OCI-LY3 (cell line): ENCODE measurements around the gene ARPC3.
A peak's percentile ranks its signal among the peaks of the same experiment; 100 is the strongest.
"Not testable (repeated sequence)": the region's sequence is repeated elsewhere in the genome, so short reads cannot be mapped to it uniquely, and the experiment has no call there.

Source experiments
- H2AFZ ChIP-seq: fragments of 200-600, 300-600 bp; shearing (Covaris generic); 2 replicates; pipeline ENCODE4 v1.6.0; 2014; ENCODE audit warnings: antibody characterized with exemption, low read depth, low read length
- H3K27ac ChIP-seq: fragments of 200-600, 300-600 bp; sonication (generic); 2 replicates; pipeline ENCODE4 v1.5.1; 2014; ENCODE audit warnings: mild to moderate bottlenecking, low read length, moderate library complexity, mixed read lengths
- H3K27me3 ChIP-seq: fragments of 200-600, 300-600 bp; sonication (generic); 2 replicates; pipeline ENCODE4 v1.6.1; 2014; ENCODE audit warnings: low read depth, low read length, mixed read lengths
- H3K36me3 ChIP-seq: fragments of 200-600, 300-600 bp; sonication (generic); replicated peaks from 2 replicates; pipeline ENCODE3; 2014; ENCODE audit warnings: low read depth, low read length, mixed read lengths
- H3K4me1 ChIP-seq: fragments of 300-600, 200-600 bp; sonication (generic); 2 replicates; pipeline ENCODE4 v1.6.1; 2014; ENCODE audit warnings: low read length, mixed read lengths
- H3K4me2 ChIP-seq: fragments of 200-600, 300-600 bp; sonication (generic); 2 replicates; pipeline ENCODE4 v1.6.1; 2014; ENCODE audit warnings: low read length, mixed read lengths
- H3K4me3 ChIP-seq: fragments of 300-600, 200-600 bp; sonication (generic); 2 replicates; pipeline ENCODE4 v1.5.1; 2014; ENCODE audit warnings: antibody characterized with exemption, mild to moderate bottlenecking, low read length, moderate library complexity
- H3K79me2 ChIP-seq: fragments of 300-600, 200-600 bp; shearing (Covaris generic); 2 replicates; pipeline ENCODE4 v1.6.1; 2014; ENCODE audit warnings: mild to moderate bottlenecking, low read length, mixed read lengths
- H3K9ac ChIP-seq: fragments of 300-600, 200-600 bp; shearing (Covaris generic); 2 replicates; pipeline ENCODE4 v1.6.0; 2014; ENCODE audit warnings: mild to moderate bottlenecking, low read length, moderate library complexity
- H3K9me3 ChIP-seq: fragments of 200-600, 300-600 bp; shearing (Covaris generic); 2 replicates; pipeline ENCODE4 v1.6.1; 2014; ENCODE audit warnings: low read length, mixed read lengths; ENCODE audit not compliant: insufficient read depth
- H4K20me1 ChIP-seq: fragments of 200-600, 300-600 bp; sonication (generic); 2 replicates; pipeline ENCODE4 v1.6.1; 2016; ENCODE audit warnings: low read length, mixed read lengths; ENCODE audit not compliant: insufficient read depth
- EZH2phosphoT487 ChIP-seq: fragments of 200-600 bp; shearing (Covaris generic); IDR thresholded peaks from 2 replicates; pipeline ENCODE4 v1.6.1; 2018; ENCODE audit warnings: antibody characterized with exemption, mixed run types, low read depth
- TF ChIP-seq, protein P1 (sequence below): fragments of 200-600, 300-600 bp; sonication (generic); IDR thresholded peaks from 2 replicates; pipeline ENCODE4 v1.5.1; 2014; ENCODE audit warnings: antibody characterized with exemption, low read length, low read depth

The ARPC3 gene

DNA sequence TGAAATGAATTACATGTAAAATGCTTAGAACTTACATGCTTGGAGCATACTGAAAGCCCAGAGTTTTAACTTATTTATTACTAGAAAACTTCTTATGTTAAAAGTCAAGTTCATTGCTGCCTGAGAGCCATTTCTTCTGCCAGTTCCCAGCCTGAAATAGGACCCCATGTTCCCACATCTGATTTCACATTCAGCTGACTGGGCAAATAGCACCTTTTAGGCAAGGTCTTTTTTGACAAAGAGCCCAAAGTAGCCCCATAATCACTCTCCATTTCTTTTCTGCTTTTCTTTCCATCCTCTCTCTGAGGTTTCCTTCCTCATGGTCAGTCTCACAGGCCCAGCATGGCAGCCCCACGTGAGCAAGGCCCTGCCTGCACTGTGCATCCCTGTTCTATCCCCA, 1.1 kb upstream of the ARPC3 start:
- Histone ChIP-seq H3K9ac (no peak overlapping the region), H3K4me1 (peaks cover 19% of the 10 kb centered on the region), H3K36me3 (peaks cover 34% of the 10 kb centered on the region), H3K9me3 (no peaks in the 10 kb centered on the region), H3K79me2 (peaks cover 39% of the 10 kb centered on the region), H3K4me3 (no peak overlapping the region), H4K20me1 (peaks cover 6% of the 10 kb centered on the region; the same call in 1 of the 2 replicates), H3K4me2 (no peak overlapping the region), H3K27ac (no peak overlapping the region), H2AFZ (no peak overlapping the region), H3K27me3 (no peaks in the 10 kb centered on the region)
- TF ChIP-seq, protein P1, sequence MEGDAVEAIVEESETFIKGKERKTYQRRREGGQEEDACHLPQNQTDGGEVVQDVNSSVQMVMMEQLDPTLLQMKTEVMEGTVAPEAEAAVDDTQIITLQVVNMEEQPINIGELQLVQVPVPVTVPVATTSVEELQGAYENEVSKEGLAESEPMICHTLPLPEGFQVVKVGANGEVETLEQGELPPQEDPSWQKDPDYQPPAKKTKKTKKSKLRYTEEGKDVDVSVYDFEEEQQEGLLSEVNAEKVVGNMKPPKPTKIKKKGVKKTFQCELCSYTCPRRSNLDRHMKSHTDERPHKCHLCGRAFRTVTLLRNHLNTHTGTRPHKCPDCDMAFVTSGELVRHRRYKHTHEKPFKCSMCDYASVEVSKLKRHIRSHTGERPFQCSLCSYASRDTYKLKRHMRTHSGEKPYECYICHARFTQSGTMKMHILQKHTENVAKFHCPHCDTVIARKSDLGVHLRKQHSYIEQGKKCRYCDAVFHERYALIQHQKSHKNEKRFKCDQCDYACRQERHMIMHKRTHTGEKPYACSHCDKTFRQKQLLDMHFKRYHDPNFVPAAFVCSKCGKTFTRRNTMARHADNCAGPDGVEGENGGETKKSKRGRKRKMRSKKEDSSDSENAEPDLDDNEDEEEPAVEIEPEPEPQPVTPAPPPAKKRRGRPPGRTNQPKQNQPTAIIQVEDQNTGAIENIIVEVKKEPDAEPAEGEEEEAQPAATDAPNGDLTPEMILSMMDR: no peak
- no peak for TF ChIP-seq EZH2phosphoT487

DNA sequence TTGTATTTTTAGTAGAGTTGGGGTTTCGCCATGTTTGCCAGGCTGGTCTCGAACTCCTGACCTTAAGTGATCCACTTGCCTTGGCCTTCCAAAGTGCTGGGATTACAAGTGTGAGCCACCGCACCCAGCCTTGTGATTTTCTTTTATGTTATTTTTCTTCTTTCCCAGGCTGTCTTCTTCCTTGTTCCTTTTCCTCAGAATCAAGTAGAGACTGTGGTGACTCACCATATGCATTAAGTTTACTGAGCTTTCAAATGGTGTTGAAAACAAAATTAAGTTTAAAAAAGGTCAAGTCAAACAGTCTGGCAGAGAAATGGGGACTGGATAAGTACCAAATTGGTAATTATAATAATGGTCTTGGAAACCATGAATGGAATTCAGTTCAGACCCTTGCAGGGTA, 5.7 kb downstream of the ARPC3 start:
- TF ChIP-seq, protein P1: no peak
- TF ChIP-seq EZH2phosphoT487: no peak
- Histone ChIP-seq H2AFZ (no peak overlapping the region), H3K4me3 (no peak overlapping the region), H3K9ac (no peak overlapping the region), H4K20me1 (peaks cover 6% of the 10 kb centered on the region; the same call in 1 of the 2 replicates), H3K4me1 (peaks cover 10% of the 10 kb centered on the region), H3K79me2 (peaks cover 41% of the 10 kb centered on the region), H3K27ac (no peak overlapping the region), H3K27me3 (no peaks in the 10 kb centered on the region), H3K4me2 (no peak overlapping the region), H3K9me3 (no peaks in the 10 kb centered on the region), H3K36me3 (peaks cover 49% of the 10 kb centered on the region)

DNA sequence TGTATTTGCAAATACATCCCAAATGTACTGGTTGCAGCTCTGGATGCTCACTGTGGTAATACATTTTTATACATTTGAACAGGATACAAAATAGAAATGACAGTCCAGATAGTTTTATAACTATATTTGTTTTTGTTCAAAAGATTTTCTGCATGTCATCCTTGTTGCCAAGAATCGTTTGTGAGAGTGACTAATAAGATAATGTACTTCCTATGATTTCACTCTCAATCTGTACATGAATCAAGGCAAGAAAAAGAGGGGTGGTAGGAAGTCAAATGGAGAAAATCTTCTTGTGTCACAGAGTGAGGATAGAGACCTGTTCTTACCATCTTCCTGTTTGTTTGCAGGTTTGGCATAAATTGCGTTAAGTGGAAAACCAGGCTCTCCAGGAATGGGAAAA, 13.9 kb downstream of the ARPC3 start:
- Histone ChIP-seq H3K9ac (no peak overlapping the region), H3K9me3 (no peaks in the 10 kb centered on the region), H3K27ac (no peak overlapping the region), H4K20me1 (no peaks in the 10 kb centered on the region), H3K36me3 (peaks cover 27% of the 10 kb centered on the region), H3K27me3 (no peaks in the 10 kb centered on the region), H3K4me3 (no peak overlapping the region), H3K4me2 (no peak overlapping the region), H3K4me1 (peaks cover 12% of the 10 kb centered on the region), H3K79me2 (no peaks in the 10 kb centered on the region), H2AFZ (no peak overlapping the region)
- TF ChIP-seq, protein P1: no peak
- TF ChIP-seq EZH2phosphoT487: no peak

DNA sequence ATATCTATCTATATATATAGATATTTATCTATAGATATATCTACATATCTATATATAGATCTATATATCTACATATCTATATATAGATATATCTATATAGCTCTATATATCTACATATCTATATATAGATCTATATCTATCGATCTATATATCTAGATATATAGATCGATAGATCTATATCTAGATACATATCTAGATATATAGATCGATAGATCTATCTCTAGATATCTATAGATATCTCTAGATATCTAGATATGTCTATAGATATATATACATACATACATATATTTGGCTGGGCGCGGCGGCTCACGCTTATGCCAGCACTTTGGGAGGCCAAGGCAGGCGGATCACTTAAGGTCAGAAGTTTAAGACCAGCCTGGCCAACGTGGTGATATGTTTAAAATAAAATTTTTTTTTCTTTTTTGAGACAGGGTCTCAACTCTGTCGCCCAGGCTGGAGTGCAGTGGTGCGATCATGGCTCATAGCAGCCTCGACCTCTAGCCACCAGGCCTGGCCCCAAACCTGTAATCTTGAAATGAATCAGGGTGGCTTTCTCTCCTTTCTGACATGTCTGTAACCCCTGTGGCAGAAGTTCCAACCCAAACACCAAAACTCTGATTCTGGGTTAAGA, 18.1 kb downstream of the ARPC3 start:
- peaks cover 9% of the 10 kb centered on the region for H3K36me3 ChIP-seq
- H3K4me2 ChIP-seq: peak overlapping the region; percentile 50

DNA sequence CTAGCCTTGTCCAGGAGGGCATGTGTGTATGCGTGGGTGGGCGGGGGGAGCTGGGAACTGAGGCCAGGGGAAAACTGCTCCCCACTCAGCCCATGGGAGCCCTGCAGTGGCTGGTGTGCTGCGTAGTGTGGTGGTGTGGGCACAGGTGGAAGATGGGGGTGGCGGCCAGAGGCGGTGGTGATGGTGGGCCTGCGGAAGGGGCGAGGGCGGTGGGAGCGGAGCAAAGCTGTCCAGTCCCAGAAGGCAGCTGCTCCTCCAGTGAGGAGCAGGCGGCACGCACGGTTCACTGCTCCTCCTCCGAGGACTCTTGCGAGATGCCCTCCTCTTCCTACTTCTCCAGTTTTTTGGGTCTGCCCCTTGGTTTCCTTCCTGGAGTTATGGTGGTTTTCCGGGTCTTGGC, 20.5 kb downstream of the ARPC3 start:
- H3K27ac ChIP-seq, H2AFZ ChIP-seq, H3K27me3 ChIP-seq, H3K9ac ChIP-seq, H3K79me2 ChIP-seq, H3K4me2 ChIP-seq, H3K36me3 ChIP-seq, H3K9me3 ChIP-seq, H4K20me1 ChIP-seq, H3K4me3 ChIP-seq: not testable (repeated sequence)
- peaks cover 16% of the 10 kb centered on the region for H3K4me1 ChIP-seq

More for the DNA sequence above, 18.1 kb downstream of the ARPC3 start:
- Histone ChIP-seq H3K27me3 (no peaks in the 10 kb centered on the region), H3K4me3 (peak overlapping the region; percentile 73; the same call in 1 of the 2 replicates), H3K9me3 (no peaks in the 10 kb centered on the region), H3K27ac (peak overlapping the region; percentile 26), H3K9ac (peak overlapping the region; percentile 57), H3K4me1 (peaks cover 16% of the 10 kb centered on the region), H4K20me1 (no peaks in the 10 kb centered on the region), H3K79me2 (no peaks in the 10 kb centered on the region), H2AFZ (no peak overlapping the region)
- no peak for TF ChIP-seq EZH2phosphoT487
- TF ChIP-seq, protein P1: no peak
